Erythroblast (primary cell): Measurements from ENCODE around the gene SYNPO2L.
"Not testable (repeated sequence)": the region's sequence is repeated elsewhere in the genome, so short reads cannot be mapped to it uniquely, and the experiment has no call there.

Experiments
- GATA1 ChIP-seq: IDR thresholded peaks from 2 replicates; pipeline ENCODE4 v1.6.1; 2011; ENCODE audit warnings: low read depth, mild to moderate bottlenecking, control low read depth, low read length, moderate library complexity
- POLR2A ChIP-seq: IDR thresholded peaks from 2 replicates; pipeline ENCODE4 v1.6.1; 2011; ENCODE audit warnings: mild to moderate bottlenecking, low read length

DNA sequence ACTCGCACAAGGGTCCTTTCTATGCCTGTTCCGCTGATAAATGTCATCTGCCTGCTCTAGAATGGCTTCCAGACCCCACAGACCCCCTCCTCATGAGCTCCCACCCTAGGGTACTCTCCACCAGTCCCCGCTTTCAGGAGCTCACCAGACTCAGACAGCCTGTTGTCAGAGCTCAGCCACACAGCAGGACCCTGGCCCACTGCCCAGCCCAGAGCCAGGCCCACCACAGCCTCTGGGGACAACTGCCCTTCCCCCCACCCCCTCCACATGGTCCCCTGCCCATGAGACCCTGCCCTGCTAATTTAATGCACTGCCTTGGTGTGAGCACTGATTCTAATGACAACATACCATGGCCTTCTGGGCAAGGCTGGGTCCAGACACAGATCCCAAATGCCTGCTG lies 9.8 kb upstream of the SYNPO2L start:
- not testable (repeated sequence) for TF ChIP-seq POLR2A, GATA1
